SK-N-MC (cell line): ENCODE measurements around the gene PAK6.

ENCODE experiments used
- DNase-seq: peaks from one replicate; pipeline ENCODE4 v3.0.0-alpha.2; 2011; ENCODE audit warnings: low read depth, low spot score
- H3K27ac ChIP-seq: fragments of 200-600 bp; sonication (generic); 2 replicates; pipeline ENCODE4 v1.5.1; 2016; ENCODE audit warnings: mixed run types
- H3K36me3 ChIP-seq: fragments of 200-600 bp; sonication (generic); 2 replicates; pipeline ENCODE4 v1.6.1; 2017; ENCODE audit warnings: antibody characterized with exemption, low read length, mixed read lengths; ENCODE audit not compliant: insufficient read depth
- H3K4me3 ChIP-seq: fragments of 200-600 bp; sonication (generic); 2 replicates; pipeline ENCODE4 v1.5.1; 2016
- H3K9ac ChIP-seq: fragments of 200-600 bp; sonication (generic); 2 replicates; pipeline ENCODE4 v1.8.0; 2017; ENCODE audit warnings: mixed run types, mixed read lengths; ENCODE audit not compliant: insufficient read length
- H3K9me3 ChIP-seq: fragments of 200-600 bp; sonication (generic); 2 replicates; pipeline ENCODE4 v1.6.1; 2017; ENCODE audit warnings: low read depth, mild to moderate bottlenecking, antibody characterized with exemption, low read length, moderate library complexity, mixed read lengths
- EZH2 ChIP-seq: fragments of 200-600 bp; sonication (generic); IDR thresholded peaks from one replicate; pipeline ENCODE4 v1.6.1; 2017; ENCODE audit warnings: antibody characterized with exemption
- FOXP2 ChIP-seq: optimal IDR thresholded peaks from 2 replicates; pipeline ENCODE3; 2011; ENCODE audit warnings: mild to moderate bottlenecking, moderate library complexity; ENCODE audit not compliant: insufficient read depth; ENCODE audit errors: extremely low read length, control extremely low read depth
- POLR2AphosphoS5 ChIP-seq: IDR thresholded peaks from 2 replicates; pipeline ENCODE4 v1.6.1; 2012; ENCODE audit warnings: mild to moderate bottlenecking, low read depth, low read length, borderline replicate concordance

The PAK6 gene

GRCh38 chr15:40251486-40252140 is 12.8 kb downstream of the PAK6 start:
- no peak for DNase-seq
- no peak overlapping the region for H3K9ac ChIP-seq
- TF ChIP-seq FOXP2 (no peak), POLR2AphosphoS5 (no peak)

GRCh38 chr15:40252141-40252437 is 13.2 kb downstream of the PAK6 start:
- Histone ChIP-seq H3K27ac (no peak overlapping the region), H3K9me3 (no peaks in the 10 kb centered on the region), H3K36me3 (no peaks in the 10 kb centered on the region), H3K9ac (no peak overlapping the region), H3K4me3 (no peak overlapping the region)
- DNase-seq, result no peak
- TF ChIP-seq POLR2AphosphoS5, result no peak

More at GRCh38 chr15:40251486-40252140, 12.8 kb downstream of the PAK6 start:
- H3K9me3 ChIP-seq, result no peaks in the 10 kb centered on the region
- no peaks in the 10 kb centered on the region for H3K36me3 ChIP-seq
- no peak overlapping the region for H3K27ac ChIP-seq
- no peak overlapping the region for H3K4me3 ChIP-seq

GRCh38 chr15:40252438-40253166 is 13.7 kb downstream of the PAK6 start:
- no peaks in the 10 kb centered on the region for H3K36me3 ChIP-seq
- no peak overlapping the region for H3K27ac ChIP-seq
- H3K9ac ChIP-seq, result no peak overlapping the region
- no peak overlapping the region for H3K4me3 ChIP-seq
- DNase-seq, result no peak
- H3K9me3 ChIP-seq, result no peaks in the 10 kb centered on the region
- no peak for TF ChIP-seq EZH2
- TF ChIP-seq FOXP2, result no peak
- TF ChIP-seq POLR2AphosphoS5, result no peak

DNA sequence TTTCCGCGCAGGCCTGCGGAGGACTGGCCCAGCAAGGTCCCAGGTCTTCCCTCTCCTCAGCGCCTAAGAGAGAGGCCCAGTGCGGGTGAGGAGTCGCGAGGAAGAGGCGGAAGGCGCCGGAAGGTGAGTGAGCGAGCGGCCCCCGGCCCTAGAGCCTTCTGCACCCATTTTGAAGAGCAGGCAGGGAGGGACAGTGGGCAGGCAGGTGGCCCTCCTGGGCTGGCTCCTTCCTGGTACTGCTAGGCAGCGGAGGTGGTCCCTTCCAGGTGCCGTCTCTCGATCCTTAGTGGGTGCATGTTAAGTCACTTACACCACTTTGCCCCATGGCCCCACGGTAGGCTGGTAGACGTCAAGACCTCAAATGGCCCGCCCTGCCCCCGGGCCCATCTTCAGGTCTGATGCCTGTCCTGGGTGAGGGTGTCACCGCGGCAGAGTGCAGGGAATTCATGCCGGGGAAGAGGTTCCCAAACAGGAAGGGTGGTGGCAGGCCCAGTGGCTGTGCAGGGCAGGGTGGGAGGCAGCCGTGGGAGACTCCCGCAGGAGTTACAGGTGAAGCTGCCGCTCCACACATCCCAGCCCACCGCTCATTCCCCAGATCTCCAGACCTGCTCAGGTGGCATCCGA is 14.4 kb downstream of the PAK6 start:
- Histone ChIP-seq H3K27ac (no peak overlapping the region), H3K36me3 (no peaks in the 10 kb centered on the region), H3K9ac (no peak overlapping the region), H3K4me3 (no peak overlapping the region), H3K9me3 (no peaks in the 10 kb centered on the region)
- TF ChIP-seq POLR2AphosphoS5, result no peak
- TF ChIP-seq FOXP2, result no peak
- TF ChIP-seq EZH2, result no peak
- DNase-seq, result no peak

DNA sequence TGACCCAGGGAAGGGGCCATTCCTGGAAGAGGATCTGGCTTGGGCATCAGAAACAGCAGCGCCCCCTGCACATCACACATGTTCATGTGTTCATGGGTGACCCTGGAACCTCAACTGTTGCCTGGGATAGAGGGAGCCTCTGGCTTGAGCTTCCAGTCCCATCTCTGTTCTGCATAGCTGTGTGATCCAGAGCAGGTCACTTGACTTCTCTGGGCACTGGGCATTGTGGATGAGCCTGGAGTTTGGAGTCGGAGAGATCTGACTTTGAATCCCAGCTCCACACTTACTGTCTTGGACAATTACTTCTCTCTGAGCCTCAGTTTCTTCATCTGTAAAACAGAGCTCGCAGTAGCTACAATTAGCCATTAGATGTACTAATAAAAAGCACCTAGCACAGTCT is 15.6 kb downstream of the PAK6 start:
- Histone ChIP-seq H3K36me3 (no peaks in the 10 kb centered on the region), H3K9ac (no peak overlapping the region), H3K4me3 (no peak overlapping the region), H3K9me3 (no peaks in the 10 kb centered on the region), H3K27ac (no peak overlapping the region)
- DNase-seq, result no peak
- TF ChIP-seq POLR2AphosphoS5, result no peak
- TF ChIP-seq FOXP2, result no peak
- no peak for TF ChIP-seq EZH2

DNA sequence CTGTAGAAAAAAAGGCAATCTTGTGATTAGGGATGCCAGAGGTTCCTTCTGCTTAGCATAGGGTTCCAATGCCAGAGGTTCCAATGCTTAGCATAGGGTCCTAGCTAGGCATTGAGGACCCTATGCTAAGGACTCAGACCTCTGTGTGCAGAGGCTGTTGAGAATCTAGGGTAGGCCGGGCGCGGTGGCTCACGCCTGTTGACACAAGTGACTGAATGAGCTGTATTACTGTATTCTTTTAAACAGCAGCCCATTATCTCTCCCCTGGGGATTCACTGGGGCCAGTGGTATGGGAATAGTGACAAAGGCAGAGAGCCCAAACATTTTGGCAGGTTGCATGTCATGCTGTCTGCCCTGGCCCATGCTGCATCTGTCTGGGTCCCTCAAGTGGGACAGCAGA is 16.2 kb downstream of the PAK6 start:
- Histone ChIP-seq H3K9ac (no peak overlapping the region), H3K36me3 (no peaks in the 10 kb centered on the region), H3K27ac (no peak overlapping the region), H3K4me3 (no peak overlapping the region), H3K9me3 (no peaks in the 10 kb centered on the region)
- TF ChIP-seq FOXP2, result no peak
- no peak for TF ChIP-seq POLR2AphosphoS5
- TF ChIP-seq EZH2, result no peak
- DNase-seq, result no peak

- no peak for DNase-seq
- no peaks in the 10 kb centered on the region for H3K9me3 ChIP-seq
- H3K27ac ChIP-seq, result no peak overlapping the region
- no peak for TF ChIP-seq POLR2AphosphoS5
- TF ChIP-seq EZH2, result no peak
- no peak for TF ChIP-seq FOXP2
- H3K36me3 ChIP-seq, result no peaks in the 10 kb centered on the region
- no peak overlapping the region for H3K9ac ChIP-seq
- no peak overlapping the region for H3K4me3 ChIP-seq
Observed at GRCh38 chr15:40256638-40257235, 17.9 kb downstream of the PAK6 start.

GRCh38 chr15:40257656-40258450 is 19.0 kb downstream of the PAK6 start:
- Histone ChIP-seq H3K27ac (no peak overlapping the region), H3K4me3 (no peak overlapping the region), H3K9me3 (no peaks in the 10 kb centered on the region), H3K36me3 (no peaks in the 10 kb centered on the region), H3K9ac (no peak overlapping the region)
- DNase-seq, result no peak
- TF ChIP-seq FOXP2 (no peak), POLR2AphosphoS5 (no peak), EZH2 (no peak)
